ENCODE data around the gene DMGDH.

DNA sequence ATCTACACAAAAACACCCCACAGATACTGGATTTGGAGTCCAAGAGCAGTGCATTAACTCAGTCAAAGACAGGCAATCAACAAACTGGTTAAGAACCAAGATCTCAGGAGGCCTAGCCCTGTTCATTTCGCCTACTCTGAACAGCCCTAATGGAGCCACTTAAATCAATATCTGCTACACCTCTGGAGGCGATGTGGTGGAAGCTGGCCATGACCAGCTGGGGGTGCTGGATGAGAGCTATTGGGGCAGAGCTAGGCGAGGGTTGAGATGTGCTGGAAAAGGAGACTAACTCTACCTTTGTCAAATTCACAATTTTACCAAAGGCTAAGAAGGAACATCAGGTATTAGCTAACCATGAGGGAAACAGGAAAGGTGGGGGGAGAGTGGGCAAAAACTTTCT lies 61.1 kb downstream of the DMGDH start:
- TF ChIP-seq, protein P1, sequence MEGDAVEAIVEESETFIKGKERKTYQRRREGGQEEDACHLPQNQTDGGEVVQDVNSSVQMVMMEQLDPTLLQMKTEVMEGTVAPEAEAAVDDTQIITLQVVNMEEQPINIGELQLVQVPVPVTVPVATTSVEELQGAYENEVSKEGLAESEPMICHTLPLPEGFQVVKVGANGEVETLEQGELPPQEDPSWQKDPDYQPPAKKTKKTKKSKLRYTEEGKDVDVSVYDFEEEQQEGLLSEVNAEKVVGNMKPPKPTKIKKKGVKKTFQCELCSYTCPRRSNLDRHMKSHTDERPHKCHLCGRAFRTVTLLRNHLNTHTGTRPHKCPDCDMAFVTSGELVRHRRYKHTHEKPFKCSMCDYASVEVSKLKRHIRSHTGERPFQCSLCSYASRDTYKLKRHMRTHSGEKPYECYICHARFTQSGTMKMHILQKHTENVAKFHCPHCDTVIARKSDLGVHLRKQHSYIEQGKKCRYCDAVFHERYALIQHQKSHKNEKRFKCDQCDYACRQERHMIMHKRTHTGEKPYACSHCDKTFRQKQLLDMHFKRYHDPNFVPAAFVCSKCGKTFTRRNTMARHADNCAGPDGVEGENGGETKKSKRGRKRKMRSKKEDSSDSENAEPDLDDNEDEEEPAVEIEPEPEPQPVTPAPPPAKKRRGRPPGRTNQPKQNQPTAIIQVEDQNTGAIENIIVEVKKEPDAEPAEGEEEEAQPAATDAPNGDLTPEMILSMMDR (IDR thresholded peaks at IDR 0.05) = no peak
- TF ChIP-seq EZH2 (IDR thresholded peaks at IDR 0.05; ENCODE audit: borderline replicate concordance, insufficient read depth, low read depth, low read length, poor library complexity, severe bottlenecking) = no peak
